IPS-NIHi7 (cell line): ENCODE measurements around the gene NELFA.

Source experiments
- DNase-seq: peaks from one replicate; pipeline ENCODE4 v3.0.0; 2012; ENCODE audit warnings: mixed read lengths; ENCODE audit errors: extremely low spot score

Gene NELFA

DNA sequence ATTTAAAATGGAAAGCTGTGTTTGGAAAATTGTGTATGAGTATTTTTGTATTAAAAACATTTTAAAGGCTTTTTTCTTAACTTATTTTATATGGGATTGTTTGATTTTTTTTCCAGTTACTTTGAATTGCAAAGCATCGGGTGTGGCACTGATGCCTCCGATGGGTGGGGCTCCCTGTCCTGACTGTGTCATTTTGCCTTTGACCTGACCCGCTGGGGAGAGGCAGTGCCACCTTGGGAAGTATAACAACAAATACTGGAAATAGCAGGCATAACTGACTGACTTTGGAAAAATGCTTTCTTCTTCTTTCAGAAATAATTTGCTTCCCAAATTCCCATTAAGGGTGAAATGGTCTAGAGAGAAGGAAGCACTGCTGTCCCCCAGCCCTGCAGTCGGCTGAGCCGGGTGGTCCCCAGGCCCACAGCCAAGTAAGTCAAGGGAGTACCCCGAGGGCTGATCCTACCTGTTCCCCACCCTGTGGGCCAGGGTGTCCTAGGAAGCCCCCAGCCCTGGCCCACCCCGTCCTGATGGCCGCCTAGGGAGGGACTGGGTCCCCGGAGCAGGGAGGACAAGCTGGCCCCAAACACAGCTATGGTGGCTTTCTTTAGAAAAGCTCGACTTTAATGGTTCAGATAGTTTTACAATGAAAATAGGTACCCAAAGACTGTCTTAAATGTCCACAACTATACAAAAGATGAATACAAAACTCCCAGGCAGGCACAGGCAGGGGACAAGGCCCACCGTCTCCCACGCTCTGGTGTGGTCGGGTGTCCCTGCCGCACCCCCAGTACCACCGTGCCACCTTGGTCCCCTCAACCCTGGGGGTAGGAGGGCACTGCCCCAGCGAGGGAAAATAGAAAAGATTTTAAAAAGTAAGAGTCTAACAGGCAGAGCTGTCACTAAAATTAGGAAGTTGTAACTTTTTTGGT, 26.4 kb downstream of the NELFA start:
- DNase-seq = no peak

DNA sequence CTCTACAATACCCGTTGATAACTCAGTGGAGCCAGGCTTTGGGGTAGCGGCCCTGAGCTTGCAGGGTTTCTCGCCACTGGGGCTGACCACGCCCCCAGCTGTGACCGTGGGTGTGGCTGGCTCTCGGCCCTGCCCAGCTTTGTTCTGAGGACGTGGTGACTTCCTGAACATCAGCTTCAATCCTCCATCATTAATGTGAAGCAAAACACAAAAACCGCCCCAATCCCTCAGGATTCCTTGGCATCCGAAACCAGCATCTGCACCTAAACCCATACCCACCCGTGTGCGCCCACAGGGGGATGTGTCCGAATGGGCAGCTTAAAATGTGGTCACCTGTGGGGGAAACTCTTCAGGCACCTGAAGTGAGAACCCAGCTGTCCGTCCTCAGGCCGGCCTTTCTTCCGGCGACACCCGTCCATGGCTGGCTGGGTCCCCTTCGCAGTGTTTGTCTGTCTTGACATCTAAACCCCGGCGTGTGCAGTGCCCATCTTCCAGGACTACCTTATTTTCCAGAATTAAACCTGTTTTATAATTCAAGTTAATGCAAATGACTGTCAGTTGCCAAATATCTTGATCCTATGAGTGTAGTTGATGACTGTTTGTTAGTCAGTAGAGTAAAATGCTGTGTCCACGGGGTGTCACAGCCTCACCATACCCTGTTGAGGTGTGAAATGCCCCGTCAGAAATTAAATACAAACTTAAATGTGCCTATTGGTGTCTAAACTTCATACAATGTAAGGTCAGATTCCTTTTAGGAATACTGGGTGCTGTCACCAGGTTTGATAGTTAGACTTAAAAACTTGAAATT, 27.3 kb downstream of the NELFA start:
- DNase-seq = peak; percentile 82

DNA sequence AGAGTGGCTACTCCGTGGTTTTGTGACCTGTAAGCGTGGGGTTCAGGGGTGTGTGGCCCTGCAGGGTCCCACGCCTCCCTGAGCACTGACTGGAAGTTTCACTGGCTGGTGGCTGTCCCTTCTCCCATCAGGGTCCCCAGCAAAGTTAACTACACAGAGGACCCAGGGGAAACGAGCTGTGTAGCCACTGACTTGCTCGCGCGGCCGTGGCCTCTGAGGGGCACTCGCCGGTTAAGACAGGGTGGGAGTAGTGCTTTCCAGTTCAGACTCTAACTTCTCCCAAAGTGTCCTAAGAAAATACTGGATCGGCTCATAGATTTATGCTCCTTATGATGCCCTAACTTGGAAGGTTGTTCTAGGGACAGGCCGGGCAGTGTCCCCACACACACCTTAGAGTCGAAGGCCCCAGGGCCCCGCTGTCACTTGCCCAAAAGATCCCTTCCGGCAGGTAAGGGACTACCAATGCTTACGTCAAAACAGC, 28.2 kb downstream of the NELFA start:
- no peak for DNase-seq

DNA sequence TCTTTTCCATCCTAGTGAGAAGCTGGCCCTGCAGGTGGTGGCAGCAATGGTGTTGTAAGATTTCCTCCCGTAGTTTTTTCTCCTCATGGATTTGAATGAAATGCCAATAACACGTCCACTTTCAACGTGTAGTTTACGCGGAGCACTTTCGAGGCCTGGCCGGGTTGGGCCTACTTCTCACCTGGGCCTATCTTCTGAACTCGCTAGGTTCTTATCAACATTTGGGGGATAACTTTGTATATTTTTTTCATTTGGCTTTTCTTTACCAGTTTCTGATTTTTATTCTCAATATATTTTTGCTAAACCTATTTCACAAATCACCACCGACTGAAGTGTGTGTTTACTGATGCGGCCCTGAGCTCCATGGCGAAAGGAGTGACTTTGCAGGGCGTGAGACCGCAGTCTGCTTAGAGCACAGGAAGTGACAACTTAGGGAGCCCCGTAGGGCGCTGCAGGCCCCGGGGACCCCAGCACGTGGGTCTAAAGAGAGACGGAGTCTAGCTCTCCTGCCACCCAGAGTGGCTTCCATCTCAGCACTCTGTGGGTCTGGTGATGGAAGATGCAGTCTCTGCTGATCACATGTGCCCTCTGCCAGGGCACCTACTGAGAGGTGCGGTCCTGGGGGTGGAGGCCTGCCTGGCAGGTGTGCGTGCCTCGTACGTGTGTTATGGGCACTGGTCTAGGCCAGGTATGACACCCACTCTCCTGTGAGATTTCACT, 29.1 kb downstream of the NELFA start:
- DNase-seq = no peak

DNA sequence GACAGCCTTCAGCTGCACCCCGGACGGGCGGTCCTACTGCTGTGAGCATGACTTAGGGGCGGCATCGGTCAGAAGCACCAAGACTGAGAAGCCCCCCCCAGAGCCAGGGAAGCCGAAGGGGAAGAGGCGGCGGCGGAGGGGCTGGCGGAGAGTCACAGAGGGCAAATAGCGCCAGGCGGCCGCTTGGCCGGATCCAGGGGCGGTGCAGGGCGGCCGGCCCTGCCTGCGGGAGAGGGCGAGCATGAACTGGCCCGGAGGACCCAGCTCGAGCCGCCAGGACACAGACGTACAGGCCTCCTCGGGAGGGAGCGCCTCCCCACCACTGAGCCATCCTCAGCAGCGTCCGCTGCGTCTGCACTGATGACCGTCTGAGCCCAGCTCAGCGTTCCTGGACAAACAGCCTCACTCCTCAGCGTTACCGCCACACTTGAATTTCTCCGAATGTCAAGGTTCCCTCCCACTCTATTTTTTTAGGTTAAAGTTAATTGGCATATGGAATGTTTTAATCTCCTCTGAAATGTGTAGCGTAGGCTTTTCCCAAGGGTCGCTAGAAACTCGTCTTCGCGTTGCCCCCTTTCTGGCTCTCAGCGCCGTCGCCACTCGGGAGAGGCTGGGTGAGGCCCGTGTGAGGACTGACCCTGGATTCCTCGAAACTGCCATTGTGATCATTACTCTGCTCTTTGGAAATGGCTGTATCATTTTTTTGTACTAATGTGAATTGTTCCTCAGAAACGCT, 29.9 kb downstream of the NELFA start:
- DNase-seq = no peak

DNA sequence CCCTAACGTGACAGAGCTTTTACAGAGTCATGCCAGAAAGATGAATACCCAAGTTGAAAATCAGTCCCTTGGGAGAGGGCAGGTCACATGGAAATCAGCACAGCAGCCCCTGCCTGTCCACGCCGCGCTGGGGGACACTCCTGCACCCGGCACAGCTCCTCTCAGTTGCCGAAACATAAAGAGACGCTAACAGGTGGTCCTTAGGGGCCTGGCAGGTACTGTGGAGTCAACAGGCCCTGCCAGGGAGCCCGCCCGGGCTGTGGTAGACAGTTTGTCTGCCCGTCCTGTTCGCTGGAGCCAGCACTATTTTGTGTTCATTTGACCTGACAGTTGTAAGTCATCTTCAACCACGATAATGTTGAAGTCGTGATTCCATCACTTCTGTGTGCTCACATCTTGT, 30.5 kb downstream of the NELFA start:
- DNase-seq = no peak

DNA sequence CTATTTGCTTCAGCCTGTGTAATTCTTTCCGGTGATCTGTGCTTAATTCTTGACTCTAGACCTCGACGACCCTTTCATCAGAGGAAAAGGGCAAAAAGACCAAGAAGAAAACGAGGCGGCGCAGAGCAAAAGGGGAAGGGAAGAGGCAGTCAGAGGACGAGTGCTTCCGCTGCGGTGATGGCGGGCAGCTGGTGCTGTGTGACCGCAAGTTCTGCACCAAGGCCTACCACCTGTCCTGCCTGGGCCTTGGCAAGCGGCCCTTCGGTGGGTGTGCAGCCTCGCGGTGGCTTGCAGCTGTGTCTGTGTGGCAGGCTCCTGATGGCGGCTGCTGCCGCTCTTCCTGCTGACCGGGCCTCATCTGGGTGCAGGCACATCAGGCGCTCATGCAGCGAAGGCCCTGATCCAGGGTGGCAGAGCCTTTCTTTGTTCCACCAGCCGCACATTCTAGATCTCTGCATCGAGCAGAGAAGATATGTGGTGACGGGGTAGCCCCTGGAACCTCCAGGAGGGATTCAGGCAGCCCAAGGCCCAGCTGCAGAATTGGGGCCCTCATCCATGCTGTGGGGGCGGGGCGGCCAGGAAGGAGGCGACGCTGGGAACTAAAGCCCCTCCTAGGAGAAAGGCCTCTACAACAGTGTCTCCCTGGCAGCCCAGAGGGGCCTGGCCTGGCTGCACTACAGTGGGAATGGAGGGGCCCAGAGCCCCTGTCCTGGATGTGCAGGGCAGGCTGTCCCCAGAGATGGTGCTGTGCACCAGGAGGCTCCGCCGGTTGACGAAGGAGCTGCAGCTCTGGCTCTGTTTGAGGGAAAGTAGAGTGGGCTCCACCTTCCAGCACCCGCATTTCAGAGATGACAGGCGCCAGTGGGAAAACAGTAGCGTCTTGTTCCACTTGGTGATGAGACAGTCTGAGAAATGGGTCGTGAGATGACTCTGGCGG, 32.1 kb downstream of the NELFA start:
- no peak for DNase-seq

DNA sequence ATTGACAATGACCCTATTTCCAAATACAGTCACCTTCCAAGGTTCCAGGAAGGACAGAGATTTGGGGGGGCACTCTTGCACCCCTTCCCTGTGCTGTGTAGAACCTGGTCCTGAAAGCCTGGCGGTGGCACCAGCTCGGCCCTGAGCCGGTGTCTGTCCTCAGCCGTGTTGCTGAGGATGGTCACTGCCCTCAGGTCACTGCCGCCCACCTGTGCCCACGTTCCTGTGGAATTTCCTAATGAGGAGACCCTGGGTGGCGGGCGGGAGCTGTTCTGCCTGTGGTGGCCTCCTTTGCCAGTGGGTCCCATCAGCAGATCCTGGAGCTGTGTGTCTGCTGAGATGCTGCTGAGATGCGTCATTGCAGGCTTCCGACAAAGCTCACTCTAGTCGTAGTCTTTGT, 32.9 kb downstream of the NELFA start:
- no peak for DNase-seq

DNA sequence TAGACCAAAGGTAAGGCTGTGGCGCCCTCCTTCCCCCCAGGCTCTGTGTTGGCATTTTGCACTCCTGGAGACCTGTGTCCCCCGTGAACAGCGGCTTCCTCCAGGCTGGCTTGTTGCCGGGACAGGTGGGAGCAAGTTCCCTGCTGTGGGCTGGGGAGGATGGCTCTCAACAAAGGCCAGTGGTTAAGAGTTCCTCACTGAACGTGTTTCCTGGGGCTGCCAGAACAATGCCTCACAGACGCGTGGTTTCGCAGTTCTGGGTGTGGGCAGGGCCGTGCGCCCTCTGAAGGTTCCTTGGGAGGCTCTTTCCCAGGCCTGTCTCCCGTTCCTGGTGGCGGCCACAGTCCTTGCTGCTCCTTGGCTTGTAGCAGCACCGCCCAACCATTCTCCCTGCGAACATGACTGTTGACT, 33.4 kb downstream of the NELFA start:
- no peak for DNase-seq

DNA sequence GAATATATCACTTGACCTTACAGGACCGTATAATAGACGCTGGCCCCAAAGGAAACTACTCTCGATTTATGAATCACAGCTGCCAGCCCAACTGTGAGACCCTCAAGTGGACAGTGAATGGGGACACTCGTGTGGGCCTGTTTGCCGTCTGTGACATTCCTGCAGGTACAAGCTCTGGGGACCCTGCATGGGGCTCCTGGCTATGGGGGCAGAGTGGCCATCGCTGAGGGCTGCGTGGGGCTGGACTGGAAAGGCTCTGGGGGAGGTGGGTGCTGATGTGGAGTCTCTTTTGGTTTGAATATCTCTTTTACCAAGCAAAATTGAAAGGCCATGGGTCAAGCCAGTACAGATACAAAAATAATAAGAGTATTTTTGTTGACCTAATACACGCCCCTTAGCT, 33.9 kb downstream of the NELFA start:
- DNase-seq = no peak

DNA sequence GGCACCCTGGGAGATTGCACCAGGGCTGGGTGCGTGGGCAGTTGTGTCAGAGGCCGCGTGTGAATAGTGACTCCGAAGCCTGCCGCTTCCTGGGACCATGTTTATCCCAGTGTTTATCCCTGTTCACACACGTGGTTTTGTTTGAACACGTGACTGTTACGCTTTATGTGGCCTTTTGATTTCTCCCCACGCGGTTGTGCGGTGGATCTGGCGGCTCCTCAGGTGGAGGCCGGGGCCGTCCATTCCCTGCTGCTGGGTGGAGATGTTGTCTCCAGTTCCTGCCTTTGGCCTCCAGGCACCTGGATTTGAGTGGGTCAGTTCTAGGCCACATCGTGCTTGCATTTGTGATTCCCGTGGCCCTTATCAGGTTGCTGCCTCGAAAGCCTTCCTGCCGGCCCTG, 35.1 kb downstream of the NELFA start:
- DNase-seq = no peak

DNA sequence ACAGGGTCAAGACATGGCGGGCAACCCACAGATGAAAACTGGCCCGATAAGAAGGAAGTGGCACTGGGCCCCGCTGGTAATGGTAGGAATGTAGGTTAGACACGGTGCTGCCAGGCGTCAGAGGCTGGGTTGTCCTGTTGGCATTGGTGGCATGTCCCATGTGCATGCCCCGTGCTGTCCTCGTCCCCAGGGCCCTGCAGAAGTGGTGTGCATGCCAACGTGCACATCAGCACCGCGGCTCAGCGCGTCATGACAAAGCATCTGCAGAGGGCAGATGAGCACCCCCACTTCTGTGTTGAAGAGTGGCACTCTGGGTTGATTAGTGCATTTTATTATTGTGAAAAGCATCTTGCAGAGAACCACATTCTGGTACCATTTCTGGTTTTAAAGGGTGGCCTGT, 35.6 kb downstream of the NELFA start:
- no peak for DNase-seq

DNA sequence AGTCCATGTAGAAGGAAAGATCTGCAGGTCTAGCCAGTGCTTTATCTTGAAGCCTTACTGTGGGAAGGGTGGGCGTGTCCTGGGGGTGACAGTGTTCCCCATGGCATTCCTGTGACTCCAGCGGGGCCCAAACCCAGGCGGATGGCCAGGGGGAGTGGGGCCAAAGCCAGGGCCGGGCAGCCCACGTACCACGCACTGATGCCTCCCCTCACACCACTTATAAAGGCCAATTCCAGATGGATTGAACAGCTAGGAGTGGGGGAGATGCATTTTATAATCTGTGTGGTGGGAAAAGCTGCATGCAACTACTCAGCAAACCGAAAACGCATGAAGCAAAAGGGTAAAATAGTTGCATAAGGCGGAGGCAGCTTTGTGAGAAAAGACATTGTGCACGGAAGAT, 36.4 kb downstream of the NELFA start:
- DNase-seq = no peak

DNA sequence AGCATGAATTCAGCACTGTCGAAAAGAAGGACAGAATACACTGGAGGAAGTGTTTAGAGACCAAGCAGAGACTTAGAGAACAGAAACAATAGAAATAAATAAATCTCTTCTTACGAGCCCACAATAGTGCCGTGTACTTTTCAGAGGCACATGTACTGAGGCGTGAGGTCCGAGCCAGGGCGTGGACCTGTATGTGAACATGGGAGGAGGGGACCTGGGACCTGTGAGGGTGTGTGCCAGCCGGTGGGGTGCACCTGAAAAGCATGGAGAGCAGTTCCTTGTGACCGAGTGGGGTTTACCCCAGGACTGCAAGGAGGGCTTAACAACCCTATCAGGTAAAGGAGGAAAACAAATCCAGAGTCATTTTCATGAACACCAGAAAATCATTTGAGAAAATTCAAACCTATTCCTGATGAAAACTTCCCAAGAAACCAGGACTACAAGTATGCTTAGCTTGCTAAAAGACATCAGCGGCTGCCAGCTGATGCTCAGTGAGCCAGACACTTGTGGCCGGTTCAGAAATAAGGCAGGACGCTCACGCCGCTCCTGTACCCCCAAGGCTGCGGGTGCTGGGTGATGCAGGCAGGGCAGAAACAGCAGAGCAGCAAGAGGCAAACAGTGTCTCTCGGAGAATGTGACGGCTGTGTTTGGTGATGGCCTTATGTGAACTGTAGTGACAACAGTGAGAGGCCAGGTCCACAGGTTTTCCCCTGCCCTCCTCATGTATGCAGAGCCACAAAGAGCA, 37.1 kb downstream of the NELFA start:
- no peak for DNase-seq

DNA sequence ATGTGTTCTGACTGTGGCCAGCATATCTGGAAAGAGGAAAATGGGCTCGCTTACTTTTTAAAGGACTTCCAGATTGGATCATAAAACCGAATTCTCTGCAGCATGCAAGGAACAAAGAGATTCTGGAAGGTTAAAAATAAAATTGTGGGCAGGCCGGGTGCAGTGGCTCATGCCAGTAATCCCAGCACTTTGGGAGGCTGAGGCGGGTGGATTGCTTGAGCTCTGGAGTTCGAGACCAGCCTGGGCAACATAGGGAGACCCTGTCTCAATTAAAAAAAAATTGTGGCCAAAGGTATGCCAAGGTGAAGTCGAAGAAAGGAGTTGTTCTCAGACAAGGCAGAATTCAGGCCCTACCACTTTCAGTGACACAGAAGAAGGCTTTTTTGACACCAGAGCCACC, 37.8 kb downstream of the NELFA start:
- no peak for DNase-seq

DNA sequence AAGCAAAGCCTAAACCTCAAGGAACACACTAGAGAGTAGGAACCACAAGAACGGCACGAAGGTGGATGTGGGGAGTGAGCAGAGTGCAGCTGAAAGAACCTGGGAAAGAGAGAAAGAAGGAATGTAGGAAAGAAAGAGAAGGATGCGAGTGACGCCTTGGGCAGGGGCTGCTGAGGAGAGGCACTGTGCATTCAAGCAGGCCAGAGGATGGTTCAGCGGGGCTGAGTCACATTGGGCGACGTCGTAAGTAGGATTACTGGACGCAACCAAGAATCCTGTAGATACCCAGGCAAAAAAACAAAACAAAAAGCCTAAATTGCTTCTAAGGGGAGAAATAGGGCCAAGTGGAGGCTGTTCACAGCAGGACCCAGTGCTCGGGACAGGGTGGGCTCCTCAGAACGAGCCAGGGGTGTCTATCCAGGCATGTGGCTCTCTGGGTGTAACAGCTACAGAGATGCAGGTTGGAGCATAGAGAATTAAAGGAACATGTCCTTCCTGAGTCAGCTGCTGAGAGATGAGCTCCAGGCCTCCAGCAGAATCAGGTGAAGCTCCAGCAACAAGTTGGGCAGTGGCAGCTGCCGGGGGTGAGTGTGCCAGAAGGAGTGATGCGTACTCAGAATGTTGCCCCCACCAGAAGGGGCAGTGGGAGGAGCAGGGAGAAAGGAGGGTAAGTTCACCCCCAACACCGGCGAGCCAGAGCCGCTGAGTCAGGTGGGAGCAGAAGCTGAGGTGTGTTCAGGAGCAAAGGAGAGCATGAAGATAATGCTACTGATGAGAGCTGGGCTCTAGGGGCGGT, 38.6 kb downstream of the NELFA start:
- no peak for DNase-seq

DNA sequence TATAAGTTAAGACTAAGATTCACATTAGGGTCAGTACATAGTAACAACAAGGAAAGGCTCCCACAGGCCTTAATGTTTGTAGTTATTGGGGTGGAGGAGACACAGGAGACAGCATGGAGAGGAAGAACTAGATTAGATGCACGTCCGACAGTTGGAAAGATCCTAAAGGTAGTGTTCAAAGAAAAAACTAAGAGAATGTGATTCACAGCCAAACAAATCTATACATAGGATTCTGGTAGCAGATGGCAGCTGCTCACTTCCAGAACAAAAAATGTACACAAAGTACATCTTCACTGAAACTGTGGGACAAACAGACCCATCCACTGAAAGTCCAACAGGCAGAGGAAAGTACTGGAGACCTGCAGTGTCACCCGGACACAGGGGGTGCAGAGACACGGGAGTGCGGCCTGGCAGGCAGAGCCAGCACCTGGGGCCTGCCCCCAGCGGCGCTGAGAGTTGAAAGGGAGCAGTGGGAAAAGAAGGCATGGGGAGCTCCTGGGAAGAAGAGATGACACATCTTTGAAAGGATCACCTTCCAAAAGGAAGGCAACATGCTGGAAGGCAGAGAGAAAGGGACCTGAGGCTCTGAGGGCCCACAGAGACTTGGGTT, 40.0 kb downstream of the NELFA start:
- no peak for DNase-seq

DNA sequence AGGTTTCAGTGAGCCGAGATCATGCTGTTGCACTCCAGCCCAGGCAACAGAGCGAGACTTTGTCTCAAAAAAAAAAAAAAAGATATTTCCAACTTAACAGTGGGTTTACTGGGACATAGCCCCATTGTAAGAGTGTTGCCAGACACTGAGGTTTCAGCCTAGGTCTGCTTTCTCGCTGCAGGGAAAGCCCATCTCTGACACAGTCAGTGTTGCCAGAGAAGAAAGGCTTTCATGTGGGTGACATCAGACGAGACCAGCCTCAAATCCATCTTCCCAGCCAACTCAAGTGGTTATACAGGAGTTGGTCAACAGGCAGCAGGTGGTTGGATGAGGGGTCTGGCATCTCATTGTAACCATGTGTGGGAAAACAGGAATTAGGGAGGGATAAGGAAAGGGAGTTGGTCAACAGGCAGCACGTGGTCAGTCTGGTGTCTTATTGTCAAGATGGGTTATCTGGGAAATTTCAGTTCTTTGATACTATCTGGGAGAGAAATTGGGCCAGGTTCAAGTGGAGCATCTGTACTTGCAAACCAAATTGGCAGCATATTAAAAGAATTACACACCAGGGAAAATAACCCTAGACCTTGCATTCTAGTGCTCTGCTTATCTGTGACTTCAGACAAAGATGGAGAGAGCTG, 41.1 kb downstream of the NELFA start:
- no peak for DNase-seq
